WTC11 (cell line): ENCODE measurements around the gene SPAG8.

Source experiments
- CREM ChIP-seq: sonication (generic); formaldehyde crosslinking; IDR thresholded peaks from 2 replicates; pipeline ENCODE4 v1.8.1; 2022; ENCODE audit warnings: mild to moderate bottlenecking, missing genetic modification reagents, moderate library complexity
- CTCF ChIP-seq: fragments of 200-600 bp; IDR thresholded peaks from 2 replicates; pipeline ENCODE4 v1.8.0; 2022; ENCODE audit warnings: antibody characterized with exemption
- E2F4 ChIP-seq: sonication (generic); formaldehyde crosslinking; IDR thresholded peaks from 2 replicates; pipeline ENCODE4 v1.8.1; 2022; ENCODE audit warnings: low read depth, mild to moderate bottlenecking, moderate library complexity, missing genetic modification reagents, borderline replicate concordance
- EMX1 ChIP-seq: fragments of 250-450 bp; sonication (Bioruptor Pico); IDR thresholded peaks from 2 replicates; pipeline ENCODE4 v1.8.0; 2021; ENCODE audit warnings: mild to moderate bottlenecking
- KAT7 ChIP-seq: sonication (generic); formaldehyde crosslinking; IDR thresholded peaks from 2 replicates; pipeline ENCODE4 v1.8.1; 2023; ENCODE audit warnings: missing genetic modification reagents, mild to moderate bottlenecking, borderline replicate concordance
- MAX ChIP-seq: sonication (generic); formaldehyde crosslinking; IDR thresholded peaks from 2 replicates; pipeline ENCODE4 v1.8.0; 2022; ENCODE audit warnings: mild to moderate bottlenecking, missing genetic modification reagents
- SMAD4 ChIP-seq: sonication (generic); formaldehyde crosslinking; IDR thresholded peaks from 2 replicates; pipeline ENCODE4 v1.8.0; 2022; ENCODE audit warnings: mild to moderate bottlenecking, missing genetic modification reagents
- SP1 ChIP-seq: sonication (generic); formaldehyde crosslinking; conservative IDR thresholded peaks from 2 replicates; pipeline ENCODE4 v1.8.1; 2022; ENCODE audit warnings: missing genetic modification reagents
- ZBTB21 ChIP-seq: sonication (generic); formaldehyde crosslinking; IDR thresholded peaks from 2 replicates; pipeline ENCODE4 v1.8.1; 2023; ENCODE audit warnings: mild to moderate bottlenecking, missing genetic modification reagents, borderline replicate concordance
- TF ChIP-seq, protein P1 (sequence below): sonication (generic); formaldehyde crosslinking; conservative IDR thresholded peaks from 2 replicates; pipeline ENCODE4 v1.8.1; 2022; ENCODE audit warnings: mild to moderate bottlenecking, missing genetic modification reagents
- TF ChIP-seq, protein P2 (sequence below): sonication (generic); formaldehyde crosslinking; IDR thresholded peaks from 2 replicates; pipeline ENCODE4 v1.8.0; 2022; ENCODE audit warnings: missing genetic modification reagents

- no peak for TF ChIP-seq CTCF
- TF ChIP-seq, protein P1, sequence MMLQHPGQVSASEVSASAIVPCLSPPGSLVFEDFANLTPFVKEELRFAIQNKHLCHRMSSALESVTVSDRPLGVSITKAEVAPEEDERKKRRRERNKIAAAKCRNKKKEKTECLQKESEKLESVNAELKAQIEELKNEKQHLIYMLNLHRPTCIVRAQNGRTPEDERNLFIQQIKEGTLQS (CRISPR knock-in tag): no peak
- no peak for TF ChIP-seq SMAD4 (CRISPR knock-in tag)
- TF ChIP-seq SP1 (CRISPR knock-in tag): no peak
- TF ChIP-seq CREM (CRISPR knock-in tag): no peak
- TF ChIP-seq E2F4 (CRISPR knock-in tag): no peak
- no peak for TF ChIP-seq KAT7 (CRISPR knock-in tag)
- TF ChIP-seq, protein P2, sequence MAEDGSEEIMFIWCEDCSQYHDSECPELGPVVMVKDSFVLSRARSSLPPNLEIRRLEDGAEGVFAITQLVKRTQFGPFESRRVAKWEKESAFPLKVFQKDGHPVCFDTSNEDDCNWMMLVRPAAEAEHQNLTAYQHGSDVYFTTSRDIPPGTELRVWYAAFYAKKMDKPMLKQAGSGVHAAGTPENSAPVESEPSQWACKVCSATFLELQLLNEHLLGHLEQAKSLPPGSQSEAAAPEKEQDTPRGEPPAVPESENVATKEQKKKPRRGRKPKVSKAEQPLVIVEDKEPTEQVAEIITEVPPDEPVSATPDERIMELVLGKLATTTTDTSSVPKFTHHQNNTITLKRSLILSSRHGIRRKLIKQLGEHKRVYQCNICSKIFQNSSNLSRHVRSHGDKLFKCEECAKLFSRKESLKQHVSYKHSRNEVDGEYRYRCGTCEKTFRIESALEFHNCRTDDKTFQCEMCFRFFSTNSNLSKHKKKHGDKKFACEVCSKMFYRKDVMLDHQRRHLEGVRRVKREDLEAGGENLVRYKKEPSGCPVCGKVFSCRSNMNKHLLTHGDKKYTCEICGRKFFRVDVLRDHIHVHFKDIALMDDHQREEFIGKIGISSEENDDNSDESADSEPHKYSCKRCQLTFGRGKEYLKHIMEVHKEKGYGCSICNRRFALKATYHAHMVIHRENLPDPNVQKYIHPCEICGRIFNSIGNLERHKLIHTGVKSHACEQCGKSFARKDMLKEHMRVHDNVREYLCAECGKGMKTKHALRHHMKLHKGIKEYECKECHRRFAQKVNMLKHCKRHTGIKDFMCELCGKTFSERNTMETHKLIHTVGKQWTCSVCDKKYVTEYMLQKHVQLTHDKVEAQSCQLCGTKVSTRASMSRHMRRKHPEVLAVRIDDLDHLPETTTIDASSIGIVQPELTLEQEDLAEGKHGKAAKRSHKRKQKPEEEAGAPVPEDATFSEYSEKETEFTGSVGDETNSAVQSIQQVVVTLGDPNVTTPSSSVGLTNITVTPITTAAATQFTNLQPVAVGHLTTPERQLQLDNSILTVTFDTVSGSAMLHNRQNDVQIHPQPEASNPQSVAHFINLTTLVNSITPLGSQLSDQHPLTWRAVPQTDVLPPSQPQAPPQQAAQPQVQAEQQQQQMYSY: no peak
- no peak for TF ChIP-seq MAX
- TF ChIP-seq ZBTB21 (CRISPR knock-in tag): no peak
- no peak for TF ChIP-seq EMX1
These were observed 44.6 kb downstream of the SPAG8 start for GRCh38 chr9:35767458-35767857.
